K562 (cell line): ENCODE results near the gene ABCA13. TPM values are rescaled to one million over a fixed set of nuclear protein-coding genes. Genes with fewer than 3 reads are reported as not detected.

Source experiments
- ATAC-seq: fragments of 200-7000 bp; cut with Tn5 transposase; 3 replicates; pipeline ENCODE4 v1.9.1; 2020; ENCODE audit warnings: moderate library complexity
- BruUV-seq: library from RNA; stranded (reverse); fragments of 400-500 nt; replicated peaks from 2 replicates; lab custom pipeline; 2021; lab: Mats Ljungman, UMichigan
- CTCF ChIA-PET: fragments of 300-600 bp; formaldehyde crosslinking; extraction: SDS; loops from one replicate; lab custom pipeline; 2021; ENCODE audit warnings: low intra/inter-chr PET ratio; lab: Yijun Ruan, JAX
- POLR2A ChIA-PET: fragments of 300-600, 350-650 bp; sonication (Branson Sonifier 250); formaldehyde crosslinking; extraction: SDS; loops from one replicate; lab custom pipeline; 2021; ENCODE audit warnings: antibody characterized with exemption, inconsistent platforms; lab: Yijun Ruan, JAX
- DNase-seq, 4 experiments: peaks; one replicate each; pipeline versions ENCODE4 v3.0.0 to v3.0.0-alpha.2; 2011 to 2018; ENCODE audit warnings: low spot score in 3 of 4, mixed read lengths in 3 of 4; ENCODE audit errors: extremely low read depth in 1 of 4
- FAIRE-seq: peaks from 2 replicates; lab custom pipeline; 2011; peaks lifted over from hg19 to GRCh38; lab: Jason Lieb, UNC
- H2AFZ ChIP-seq: 2 replicates; pipeline ENCODE4 v1.6.0; 2011; ENCODE audit warnings: low read depth, low read length, control low read depth, inconsistent platforms
- H3K27ac ChIP-seq: fragments of 200-600 bp; 3 replicates; pipeline ENCODE4 v1.8.0; 2011; ENCODE audit warnings: low read depth, mild to moderate bottlenecking, control low read depth, inconsistent platforms, low read length, moderate library complexity, mixed read lengths; ENCODE audit errors: extremely low read depth
- H3K27me3 ChIP-seq, 2 experiments: fragments of 300-600 bp in 1 of 2; 2 replicates in 1 of 2; 3 replicates in 1 of 2; pipeline versions ENCODE4 v1.6.0 to v1.8.0; 2011; ENCODE audit warnings: inconsistent platforms in 2 of 2, low read length in 2 of 2, mild to moderate bottlenecking in 1 of 2, mixed read lengths in 1 of 2, moderate library complexity in 1 of 2; ENCODE audit not compliant: control insufficient read depth in 2 of 2, insufficient read depth in 2 of 2
- H3K36me3 ChIP-seq: fragments of 300-600 bp; 3 replicates; pipeline ENCODE4 v1.8.0; 2011; ENCODE audit warnings: mild to moderate bottlenecking, low read length, inconsistent platforms; ENCODE audit not compliant: control insufficient read depth, insufficient read depth
- H3K4me1 ChIP-seq, 2 experiments: fragments of 200-600 bp in 1 of 2; replicated peaks in 1 of 2; 2 replicates in 1 of 2; 3 replicates in 1 of 2; pipeline versions ENCODE4 v1.5.1 to v1.8.0; 2011; ENCODE audit warnings: inconsistent platforms in 2 of 2, low read length in 2 of 2, mild to moderate bottlenecking in 1 of 2, mixed read lengths in 1 of 2, moderate library complexity in 1 of 2; ENCODE audit not compliant: control insufficient read depth in 2 of 2, insufficient read depth in 2 of 2
- H3K4me2 ChIP-seq: 2 replicates; pipeline ENCODE4 v1.6.1; 2011; ENCODE audit warnings: low read length, control low read depth, inconsistent platforms, mixed read lengths; ENCODE audit not compliant: insufficient read depth
- H3K4me3 ChIP-seq: fragments of 200-600 bp; sonication (generic), shearing (Covaris generic); 2 replicates; pipeline ENCODE4 v1.5.1; 2016; ENCODE audit warnings: control low read depth, inconsistent platforms
- H3K79me2 ChIP-seq: fragments of 200-600 bp; 3 replicates; pipeline ENCODE4 v1.8.0; 2011; ENCODE audit warnings: low read length, inconsistent platforms; ENCODE audit not compliant: control insufficient read depth, insufficient read depth
- H3K9ac ChIP-seq, 2 experiments: 2 replicates each; pipeline versions ENCODE4 v1.6.0 to v1.6.1; 2011; ENCODE audit warnings: low read depth in 2 of 2, low read length in 2 of 2, control low read depth in 1 of 2, inconsistent platforms in 1 of 2, mild to moderate bottlenecking in 1 of 2, mixed read lengths in 1 of 2; ENCODE audit not compliant: insufficient read depth in 1 of 2
- H3K9me1 ChIP-seq: one replicate; pipeline ENCODE4 v1.6.0; 2011; ENCODE audit warnings: inconsistent platforms, mild to moderate bottlenecking, low read length, moderate library complexity; ENCODE audit not compliant: control insufficient read depth, insufficient read depth
- H3K9me3 ChIP-seq: replicated peaks from 2 replicates; pipeline ENCODE4 v1.5.1; 2011; ENCODE audit warnings: low read depth, low read length, inconsistent platforms; ENCODE audit not compliant: control insufficient read depth, insufficient read depth
- H4K20me1 ChIP-seq: replicated peaks from 2 replicates; pipeline ENCODE4 v1.6.1; 2011; ENCODE audit warnings: low read length, inconsistent platforms, mixed read lengths; ENCODE audit not compliant: control insufficient read depth, insufficient read depth
- DDX20 ChIP-seq: fragments of 450-650 bp; IDR thresholded peaks from 2 replicates; pipeline ENCODE4 v1.6.1; 2016; ENCODE audit warnings: missing genetic modification characterization, low read depth, mild to moderate bottlenecking, missing compliant biosample characterization, moderate library complexity
- HEY1 ChIP-seq: fragments of 250-450 bp; sonication (Bioruptor Pico); IDR thresholded peaks from 2 replicates; pipeline ENCODE4 v1.5.0; 2020; ENCODE audit warnings: mild to moderate bottlenecking, moderate library complexity, borderline replicate concordance
- PTTG1 ChIP-seq: fragments of 450-650 bp; IDR thresholded peaks from 2 replicates; pipeline ENCODE4 v1.6.1; 2016; ENCODE audit warnings: low read depth, mild to moderate bottlenecking, missing genetic modification characterization, missing compliant biosample characterization
- RBM22 ChIP-seq: fragments of 200-400 bp; formaldehyde crosslinking; IDR thresholded peaks from 2 replicates; pipeline ENCODE4 v1.6.1; 2018; ENCODE audit warnings: low read length, low read depth; ENCODE audit not compliant: poor library complexity, severe bottlenecking
- ZNF695 ChIP-seq: fragments of 450-650 bp; formaldehyde crosslinking; IDR thresholded peaks from 2 replicates; pipeline ENCODE4 v1.4.0; 2020; ENCODE audit warnings: mild to moderate bottlenecking, moderate library complexity
- ZSCAN32 ChIP-seq: fragments of 450-650 bp; formaldehyde crosslinking; IDR thresholded peaks from 2 replicates; pipeline ENCODE4 v1.4.0; 2020; ENCODE audit warnings: mild to moderate bottlenecking, moderate library complexity
- WGBS: fragments of 100-300 bp; shearing (Covaris generic); methylation state at CpG from one replicate; pipeline ENCODE4 v1.1.6; 2016; ENCODE audit warnings: low coverage, mixed read lengths; ENCODE audit not compliant: insufficient coverage; ENCODE audit errors: missing lambda C conversion rate; 5-methylcytosine and 5-hydroxymethylcytosine counted together
- in situ Hi-C: fragments of 300-500 bp; cut with MboI; formaldehyde crosslinking; loops from 4 replicates; pipeline ENCODE4 v1.15.0; 2018; ENCODE audit warnings: inconsistent platforms, mixed read lengths
- intact Hi-C: fragments of 100-400 bp; cut with micrococcal nuclease; formaldehyde crosslinking; loops from 2 replicates; pipeline ENCODE4 v1.14.2; 2022
- polyA plus RNA-seq, 8 experiments: library from polyadenylated mRNA; depleted of rRNA in 4 of 8; stranded (reverse) in 5 of 8; unstranded in 3 of 8; fragments of >200 nt; fragmentation: Nextera tagmentation in 2 of 8; fragmentation: Illumina TruSeq in 1 of 8; extraction: Ambion mirVana in 2 of 8; extraction: Trizol in 1 of 8; gene quantifications; 2 replicates each; pipeline versions ENCODE4 v1.2.1 to v1.2.3, GENCODE V29; 2011 to 2014; ENCODE audit warnings: inconsistent platforms in 1 of 8, missing spikeins in 1 of 8
- total RNA-seq, 7 experiments: library from RNA; depleted of rRNA in 6 of 7; stranded (reverse); fragments of >200 nt in 6 of 7; fragmentation: Illumina TruSeq in 2 of 7; extraction: Trizol in 2 of 7; gene quantifications; 2 replicates each; pipeline versions ENCODE4 v1.2.1 to v1.2.3, GENCODE V29; 2011 to 2021; ENCODE audit warnings: low replicate concordance in 1 of 7
- TF ChIP-seq, protein P1 (sequence below): fragments of 200-600 bp; sonication (generic); IDR thresholded peaks from one replicate; pipeline ENCODE4 v1.6.1; 2012; ENCODE audit warnings: mild to moderate bottlenecking, low read depth, low read length, inconsistent platforms
- TF ChIP-seq, protein P2 (sequence below): fragments of 450-650 bp; IDR thresholded peaks from 2 replicates; pipeline ENCODE4 v1.6.1; 2016; ENCODE audit warnings: antibody characterized with exemption
- TF ChIP-seq, protein P3 (sequence below): sonication (generic); formaldehyde crosslinking; IDR thresholded peaks from 2 replicates; pipeline ENCODE4 v1.8.1; 2023; ENCODE audit warnings: mild to moderate bottlenecking, missing genetic modification reagents

Gene ABCA13
- total and polyA plus RNA-seq, 9 of the 15 experiments (the other 6 are each of a cell fraction or from before 2014, with no cell fraction given) = 0.14 to 1.5 (median 0.38) TPM

DNA sequence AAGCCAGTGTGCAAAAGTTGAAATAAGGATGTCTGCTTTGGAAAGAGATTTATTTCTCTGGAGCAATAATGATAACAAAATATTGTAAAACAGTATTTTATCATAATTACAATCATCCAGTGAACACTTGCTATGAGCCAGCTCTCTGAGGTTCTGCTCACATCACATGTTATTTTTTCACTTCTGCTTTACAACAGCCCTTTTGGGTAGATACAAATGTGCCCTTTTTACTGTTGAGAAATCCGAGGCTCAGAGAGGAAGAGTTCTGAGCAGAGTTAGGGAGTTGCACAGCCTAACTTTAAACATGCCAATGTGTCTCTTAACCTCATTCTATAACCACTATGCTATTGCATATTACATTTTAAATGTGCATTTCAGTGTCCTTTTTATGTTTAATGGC, 520.5 kb downstream of the ABCA13 start:
- H3K9me3 ChIP-seq = no peaks in the 10 kb centered on the region
- 0% methylated on average over 1 of the region's 1 CpG for WGBS
- TF ChIP-seq, protein P1, sequence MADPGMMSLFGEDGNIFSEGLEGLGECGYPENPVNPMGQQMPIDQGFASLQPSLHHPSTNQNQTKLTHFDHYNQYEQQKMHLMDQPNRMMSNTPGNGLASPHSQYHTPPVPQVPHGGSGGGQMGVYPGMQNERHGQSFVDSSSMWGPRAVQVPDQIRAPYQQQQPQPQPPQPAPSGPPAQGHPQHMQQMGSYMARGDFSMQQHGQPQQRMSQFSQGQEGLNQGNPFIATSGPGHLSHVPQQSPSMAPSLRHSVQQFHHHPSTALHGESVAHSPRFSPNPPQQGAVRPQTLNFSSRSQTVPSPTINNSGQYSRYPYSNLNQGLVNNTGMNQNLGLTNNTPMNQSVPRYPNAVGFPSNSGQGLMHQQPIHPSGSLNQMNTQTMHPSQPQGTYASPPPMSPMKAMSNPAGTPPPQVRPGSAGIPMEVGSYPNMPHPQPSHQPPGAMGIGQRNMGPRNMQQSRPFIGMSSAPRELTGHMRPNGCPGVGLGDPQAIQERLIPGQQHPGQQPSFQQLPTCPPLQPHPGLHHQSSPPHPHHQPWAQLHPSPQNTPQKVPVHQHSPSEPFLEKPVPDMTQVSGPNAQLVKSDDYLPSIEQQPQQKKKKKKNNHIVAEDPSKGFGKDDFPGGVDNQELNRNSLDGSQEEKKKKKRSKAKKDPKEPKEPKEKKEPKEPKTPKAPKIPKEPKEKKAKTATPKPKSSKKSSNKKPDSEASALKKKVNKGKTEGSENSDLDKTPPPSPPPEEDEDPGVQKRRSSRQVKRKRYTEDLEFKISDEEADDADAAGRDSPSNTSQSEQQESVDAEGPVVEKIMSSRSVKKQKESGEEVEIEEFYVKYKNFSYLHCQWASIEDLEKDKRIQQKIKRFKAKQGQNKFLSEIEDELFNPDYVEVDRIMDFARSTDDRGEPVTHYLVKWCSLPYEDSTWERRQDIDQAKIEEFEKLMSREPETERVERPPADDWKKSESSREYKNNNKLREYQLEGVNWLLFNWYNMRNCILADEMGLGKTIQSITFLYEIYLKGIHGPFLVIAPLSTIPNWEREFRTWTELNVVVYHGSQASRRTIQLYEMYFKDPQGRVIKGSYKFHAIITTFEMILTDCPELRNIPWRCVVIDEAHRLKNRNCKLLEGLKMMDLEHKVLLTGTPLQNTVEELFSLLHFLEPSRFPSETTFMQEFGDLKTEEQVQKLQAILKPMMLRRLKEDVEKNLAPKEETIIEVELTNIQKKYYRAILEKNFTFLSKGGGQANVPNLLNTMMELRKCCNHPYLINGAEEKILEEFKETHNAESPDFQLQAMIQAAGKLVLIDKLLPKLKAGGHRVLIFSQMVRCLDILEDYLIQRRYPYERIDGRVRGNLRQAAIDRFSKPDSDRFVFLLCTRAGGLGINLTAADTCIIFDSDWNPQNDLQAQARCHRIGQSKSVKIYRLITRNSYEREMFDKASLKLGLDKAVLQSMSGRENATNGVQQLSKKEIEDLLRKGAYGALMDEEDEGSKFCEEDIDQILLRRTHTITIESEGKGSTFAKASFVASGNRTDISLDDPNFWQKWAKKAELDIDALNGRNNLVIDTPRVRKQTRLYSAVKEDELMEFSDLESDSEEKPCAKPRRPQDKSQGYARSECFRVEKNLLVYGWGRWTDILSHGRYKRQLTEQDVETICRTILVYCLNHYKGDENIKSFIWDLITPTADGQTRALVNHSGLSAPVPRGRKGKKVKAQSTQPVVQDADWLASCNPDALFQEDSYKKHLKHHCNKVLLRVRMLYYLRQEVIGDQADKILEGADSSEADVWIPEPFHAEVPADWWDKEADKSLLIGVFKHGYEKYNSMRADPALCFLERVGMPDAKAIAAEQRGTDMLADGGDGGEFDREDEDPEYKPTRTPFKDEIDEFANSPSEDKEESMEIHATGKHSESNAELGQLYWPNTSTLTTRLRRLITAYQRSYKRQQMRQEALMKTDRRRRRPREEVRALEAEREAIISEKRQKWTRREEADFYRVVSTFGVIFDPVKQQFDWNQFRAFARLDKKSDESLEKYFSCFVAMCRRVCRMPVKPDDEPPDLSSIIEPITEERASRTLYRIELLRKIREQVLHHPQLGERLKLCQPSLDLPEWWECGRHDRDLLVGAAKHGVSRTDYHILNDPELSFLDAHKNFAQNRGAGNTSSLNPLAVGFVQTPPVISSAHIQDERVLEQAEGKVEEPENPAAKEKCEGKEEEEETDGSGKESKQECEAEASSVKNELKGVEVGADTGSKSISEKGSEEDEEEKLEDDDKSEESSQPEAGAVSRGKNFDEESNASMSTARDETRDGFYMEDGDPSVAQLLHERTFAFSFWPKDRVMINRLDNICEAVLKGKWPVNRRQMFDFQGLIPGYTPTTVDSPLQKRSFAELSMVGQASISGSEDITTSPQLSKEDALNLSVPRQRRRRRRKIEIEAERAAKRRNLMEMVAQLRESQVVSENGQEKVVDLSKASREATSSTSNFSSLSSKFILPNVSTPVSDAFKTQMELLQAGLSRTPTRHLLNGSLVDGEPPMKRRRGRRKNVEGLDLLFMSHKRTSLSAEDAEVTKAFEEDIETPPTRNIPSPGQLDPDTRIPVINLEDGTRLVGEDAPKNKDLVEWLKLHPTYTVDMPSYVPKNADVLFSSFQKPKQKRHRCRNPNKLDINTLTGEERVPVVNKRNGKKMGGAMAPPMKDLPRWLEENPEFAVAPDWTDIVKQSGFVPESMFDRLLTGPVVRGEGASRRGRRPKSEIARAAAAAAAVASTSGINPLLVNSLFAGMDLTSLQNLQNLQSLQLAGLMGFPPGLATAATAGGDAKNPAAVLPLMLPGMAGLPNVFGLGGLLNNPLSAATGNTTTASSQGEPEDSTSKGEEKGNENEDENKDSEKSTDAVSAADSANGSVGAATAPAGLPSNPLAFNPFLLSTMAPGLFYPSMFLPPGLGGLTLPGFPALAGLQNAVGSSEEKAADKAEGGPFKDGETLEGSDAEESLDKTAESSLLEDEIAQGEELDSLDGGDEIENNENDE = no peak
- TF ChIP-seq ZNF695 (CRISPR knock-in tag) (no peak), HEY1 (CRISPR knock-in tag) (no peak), ZSCAN32 (no peak), RBM22 (no peak), DDX20 (no peak), PTTG1 (tag) (no peak)
- TF ChIP-seq, protein P2, sequence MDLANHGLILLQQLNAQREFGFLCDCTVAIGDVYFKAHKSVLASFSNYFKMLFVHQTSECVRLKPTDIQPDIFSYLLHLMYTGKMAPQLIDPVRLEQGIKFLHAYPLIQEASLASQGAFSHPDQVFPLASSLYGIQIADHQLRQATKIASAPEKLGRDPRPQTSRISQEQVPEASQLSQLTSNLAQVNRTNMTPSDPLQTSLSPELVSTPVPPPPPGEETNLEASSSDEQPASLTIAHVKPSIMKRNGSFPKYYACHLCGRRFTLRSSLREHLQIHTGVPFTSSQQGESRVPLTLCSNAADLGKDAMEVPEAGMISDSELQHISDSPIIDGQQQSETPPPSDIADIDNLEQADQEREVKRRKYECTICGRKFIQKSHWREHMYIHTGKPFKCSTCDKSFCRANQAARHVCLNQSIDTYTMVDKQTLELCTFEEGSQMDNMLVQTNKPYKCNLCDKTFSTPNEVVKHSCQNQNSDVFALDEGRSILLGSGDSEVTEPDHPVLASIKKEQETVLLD = no peak
- TF ChIP-seq, protein P3, sequence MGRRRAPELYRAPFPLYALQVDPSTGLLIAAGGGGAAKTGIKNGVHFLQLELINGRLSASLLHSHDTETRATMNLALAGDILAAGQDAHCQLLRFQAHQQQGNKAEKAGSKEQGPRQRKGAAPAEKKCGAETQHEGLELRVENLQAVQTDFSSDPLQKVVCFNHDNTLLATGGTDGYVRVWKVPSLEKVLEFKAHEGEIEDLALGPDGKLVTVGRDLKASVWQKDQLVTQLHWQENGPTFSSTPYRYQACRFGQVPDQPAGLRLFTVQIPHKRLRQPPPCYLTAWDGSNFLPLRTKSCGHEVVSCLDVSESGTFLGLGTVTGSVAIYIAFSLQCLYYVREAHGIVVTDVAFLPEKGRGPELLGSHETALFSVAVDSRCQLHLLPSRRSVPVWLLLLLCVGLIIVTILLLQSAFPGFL (CRISPR knock-in tag) = no peak

More for the DNA sequence above, 520.5 kb downstream of the ABCA13 start:
- Histone ChIP-seq H3K79me2 (no peaks in the 10 kb centered on the region), H3K9me1 (no peaks in the 10 kb centered on the region), H3K9ac (no peak overlapping the region), H3K27ac (no peak overlapping the region), H3K27me3 (no peaks in the 10 kb centered on the region), H3K4me2 (no peak overlapping the region), H3K4me1 (no peaks in the 10 kb centered on the region), H3K4me3 (no peak overlapping the region), H4K20me1 (no peaks in the 10 kb centered on the region), H2AFZ (no peak overlapping the region), H3K36me3 (no peaks in the 10 kb centered on the region)
- no peak for ATAC-seq
- BruUV-seq = no TSS peak
- DNase-seq = no peak
- intact Hi-C loops (no loop called here), in situ Hi-C loops (no loop called here)
- ChIA-PET CTCF (no interaction called here), POLR2A (no interaction called here)
- no peak for FAIRE-seq
